Activated CD4-positive, alpha-beta T cell treated with anti-CD3 and anti-CD28 coated beads, Interleukin-2, amount 50 U/mL, for 48 hours (primary cell): Measurements from ENCODE around the gene PSMA3.

Experiments
- DNase-seq, 2 experiments: peaks; one replicate each; pipeline ENCODE4 v3.0.0-alpha.2; 2020

PSMA3 gene

GRCh38 chr14:58299401-58300330 lies 55.0 kb downstream of the PSMA3 start:
- peak; percentile 15 to 20 for DNase-seq

- no peak for DNase-seq
Observed at GRCh38 chr14:58301416-58301815, 56.8 kb downstream of the PSMA3 start.

- no peak for DNase-seq
Observed at GRCh38 chr14:58305730-58306129, 61.1 kb downstream of the PSMA3 start.

- DNase-seq, result no peak
Observed at GRCh38 chr14:58307597-58308316, 63.1 kb downstream of the PSMA3 start.

- DNase-seq, result no peak
Observed at GRCh38 chr14:58309086-58309485, 64.4 kb downstream of the PSMA3 start.

- DNase-seq, result no peak
Observed at GRCh38 chr14:58313699-58314098, 69.1 kb downstream of the PSMA3 start.

- no peak for DNase-seq
Observed at GRCh38 chr14:58315606-58316005, 71.0 kb downstream of the PSMA3 start.
